ENCODE measurements around the gene BRD1. TPM values are rescaled to one million over a fixed set of nuclear protein-coding genes. Genes with fewer than 3 reads are reported as not detected.

BRD1 gene
- total RNA-seq, 4 donors from 2014 or later = 43.4 to 70.5 (median 50.3) TPM

- Histone ChIP-seq H3K27me3 (peaks cover 27% of the 10 kb centered on the region), H3K4me3 (no peak overlapping the region), H3K9me3 (no peaks in the 10 kb centered on the region), H3K27ac (no peak overlapping the region), H3K36me3 (no peaks in the 10 kb centered on the region), H3K4me1 (no peaks in the 10 kb centered on the region)
- intact Hi-C loops (cut with DNase I; ENCODE audit: low total_unique reads) = no loop called here
- in situ Hi-C loops (cut with MboI; ENCODE audit: low pct_ligation_motif_present in 1 of 4, low pct_unique_long_range_greater_than_20kb in 1 of 4, low sequenced_read_pairs in 3 of 4) = loop anchor here (25.0 kb wide), 1 partner anchor 284 kb away; no protein-coding TSS in a partner anchor
- TF ChIP-seq EP300 (IDR thresholded peaks at IDR 0.05; ENCODE audit: low read depth) = no peak
- no peak for TF ChIP-seq CTCF (IDR thresholded peaks at IDR 0.05)
- no peak for TF ChIP-seq POLR2AphosphoS5 (IDR thresholded peaks at IDR 0.05)
- TF ChIP-seq POLR2A (IDR thresholded peaks at IDR 0.05) = no peak
- 81 to 100% methylated on average over 1 to 20 of the region's 20 CpGs for WGBS, 2 donors (ENCODE audit: low coverage in 1 of 2)
- no peak for DNase-seq
These were observed 74.3 kb downstream of the BRD1 start for GRCh38 chr22:49753276-49753890.

- Histone ChIP-seq H3K4me1 (no peaks in the 10 kb centered on the region), H3K36me3 (no peaks in the 10 kb centered on the region), H3K27ac (no peak overlapping the region), H3K9me3 (peaks cover 2% of the 10 kb centered on the region in 2 donors), H3K4me3 (no peak overlapping the region), H3K27me3 (peaks cover 28% of the 10 kb centered on the region)
- in situ Hi-C loops (cut with MboI; ENCODE audit: low pct_ligation_motif_present in 1 of 4, low pct_unique_long_range_greater_than_20kb in 1 of 4, low sequenced_read_pairs in 3 of 4) = loop anchor here (25.0 kb wide), 1 partner anchor 285 kb away; no protein-coding TSS in a partner anchor
- intact Hi-C loops (cut with DNase I; ENCODE audit: low total_unique reads) = no loop called here
- WGBS, 2 donors (ENCODE audit: low coverage in 1 of 2) = 65% methylated on average over 20 of the region's 21 CpGs; no CpG with 5 or more reads in 1 of the 2 donors
- no peak for DNase-seq
- TF ChIP-seq EP300 (IDR thresholded peaks at IDR 0.05; ENCODE audit: low read depth) (no peak), POLR2A (IDR thresholded peaks at IDR 0.05) (no peak), POLR2AphosphoS5 (IDR thresholded peaks at IDR 0.05) (no peak), CTCF (IDR thresholded peaks at IDR 0.05) (no peak)
These were observed 75.0 kb downstream of the BRD1 start for GRCh38 chr22:49752598-49753091.

- DNase-seq = no peak
- TF ChIP-seq POLR2A (IDR thresholded peaks at IDR 0.05) (no peak), POLR2AphosphoS5 (IDR thresholded peaks at IDR 0.05) (no peak), CTCF (IDR thresholded peaks at IDR 0.05) (no peak), EP300 (IDR thresholded peaks at IDR 0.05; ENCODE audit: low read depth) (no peak)
- in situ Hi-C loops (cut with MboI; ENCODE audit: low pct_ligation_motif_present in 1 of 4, low pct_unique_long_range_greater_than_20kb in 1 of 4, low sequenced_read_pairs in 3 of 4) = loop anchor here (25.0 kb wide), 1 partner anchor 285 kb away; no protein-coding TSS in a partner anchor
- intact Hi-C loops (cut with DNase I; ENCODE audit: low total_unique reads) = no loop called here
- peaks cover 4 to 8% of the 10 kb centered on the region in 2 donors for H3K9me3 ChIP-seq
- no peak overlapping the region for H3K4me3 ChIP-seq
- no peak overlapping the region for H3K27ac ChIP-seq
- H3K36me3 ChIP-seq = no peaks in the 10 kb centered on the region
- peaks cover 28% of the 10 kb centered on the region for H3K27me3 ChIP-seq
- 75% methylated on average over 17 of the region's 17 CpGs; no CpG with 5 or more reads in 1 of the 2 donors for WGBS, 2 donors (ENCODE audit: low coverage in 1 of 2)
- H3K4me1 ChIP-seq = no peaks in the 10 kb centered on the region
These were observed 75.6 kb downstream of the BRD1 start for GRCh38 chr22:49751966-49752597.

- TF ChIP-seq EP300 (IDR thresholded peaks at IDR 0.05; ENCODE audit: low read depth) (no peak), CTCF (IDR thresholded peaks at IDR 0.05) (no peak), POLR2A (IDR thresholded peaks at IDR 0.05) (no peak), POLR2AphosphoS5 (IDR thresholded peaks at IDR 0.05) (no peak)
These were observed 76.2 kb downstream of the BRD1 start for GRCh38 chr22:49751318-49751965.

More at GRCh38 chr22:49751318-49751965, 76.2 kb downstream of the BRD1 start:
- 84% methylated on average over 18 of the region's 19 CpGs; no CpG with 5 or more reads in 1 of the 2 donors for WGBS, 2 donors (ENCODE audit: low coverage in 1 of 2)
- in situ Hi-C loops (cut with MboI; ENCODE audit: low pct_ligation_motif_present in 1 of 4, low pct_unique_long_range_greater_than_20kb in 1 of 4, low sequenced_read_pairs in 3 of 4) (loop anchor here (25.0 kb wide), 1 partner anchor 286 kb away; no protein-coding TSS in a partner anchor), intact Hi-C loops (cut with DNase I; ENCODE audit: low total_unique reads) (no loop called here)
- Histone ChIP-seq H3K9me3 (peaks cover 5 to 12% of the 10 kb centered on the region in 2 donors), H3K4me3 (no peak overlapping the region), H3K27ac (no peak overlapping the region), H3K36me3 (no peaks in the 10 kb centered on the region), H3K27me3 (peaks cover 26% of the 10 kb centered on the region), H3K4me1 (no peaks in the 10 kb centered on the region)
- DNase-seq = no peak

All from transverse colon (tissue), 4 donors.